H1 (cell line): Measurements from ENCODE around the gene RUNX1. TPM values are rescaled to one million over a fixed set of nuclear protein-coding genes. Genes with fewer than 3 reads are reported as not detected.

ENCODE experiments used
- CTCF ChIA-PET: fragments of 300-600 bp; sonication (Branson Sonifier 250); formaldehyde crosslinking; loops from one replicate; lab custom pipeline; 2021; ENCODE audit not compliant: partially characterized antibody; lab: Charles Lee
- POLR2A ChIA-PET: fragments of 300-600 bp; sonication (Branson Sonifier 250); formaldehyde crosslinking; loops from one replicate; lab custom pipeline; 2021; ENCODE audit warnings: inconsistent platforms; ENCODE audit not compliant: partially characterized antibody; lab: Charles Lee
- DNase-seq, 2 experiments: peaks; one replicate each; pipeline versions ENCODE4 v3.0.0 to v3.0.0-alpha.2; 2010 to 2022; ENCODE audit warnings: low spot score in 2 of 2, low read depth in 1 of 2, mixed read lengths in 1 of 2
- FAIRE-seq: peaks from 2 replicates; lab custom pipeline; 2011; peaks lifted over from hg19 to GRCh38; lab: Jason Lieb, UNC
- H2AFZ ChIP-seq: 2 replicates; pipeline ENCODE4 v1.8.1; 2012; ENCODE audit warnings: low read length, inconsistent platforms
- H2AK5ac ChIP-seq: 2 replicates; pipeline ENCODE4 v1.6.1; 2013; ENCODE audit warnings: low read depth, low read length
- H2BK120ac ChIP-seq: replicated peaks from 2 replicates; pipeline ENCODE3; 2013; ENCODE audit warnings: low read depth, low read length, inconsistent platforms
- H2BK12ac ChIP-seq: 2 replicates; pipeline ENCODE4 v1.6.1; 2013; ENCODE audit warnings: low read depth, low read length
- H2BK15ac ChIP-seq: 2 replicates; pipeline ENCODE4 v1.6.1; 2013; ENCODE audit warnings: low read length
- H2BK20ac ChIP-seq: 2 replicates; pipeline ENCODE4 v1.6.1; 2013; ENCODE audit warnings: low read length
- H2BK5ac ChIP-seq: 2 replicates; pipeline ENCODE4 v1.6.1; 2013; ENCODE audit warnings: low read depth, low read length
- H3K14ac ChIP-seq: 2 replicates; pipeline ENCODE4 v1.6.1; 2013; ENCODE audit warnings: inconsistent platforms; ENCODE audit not compliant: insufficient read length
- H3K18ac ChIP-seq: 2 replicates; pipeline ENCODE4 v1.6.1; 2013; ENCODE audit warnings: low read length; ENCODE audit errors: extremely low read depth
- H3K23ac ChIP-seq: 2 replicates; pipeline ENCODE4 v1.6.1; 2013; ENCODE audit warnings: inconsistent platforms; ENCODE audit not compliant: insufficient read length
- H3K23me2 ChIP-seq: 2 replicates; pipeline ENCODE4 v1.6.1; 2013; ENCODE audit warnings: low read depth, low read length
- H3K27ac ChIP-seq: 2 replicates; pipeline ENCODE4 v1.6.1; 2011; ENCODE audit warnings: low read depth, low read length, inconsistent platforms
- H3K27me3 ChIP-seq, 4 experiments: replicated peaks in 1 of 4; 1 replicate in 1 of 4; 2 replicates in 3 of 4; pipeline versions ENCODE4 v1.6.1 to v1.8.1; 2011 to 2013; ENCODE audit warnings: low read length in 3 of 4, mild to moderate bottlenecking in 3 of 4, inconsistent platforms in 2 of 4, mixed read lengths in 2 of 4, moderate library complexity in 1 of 4; ENCODE audit not compliant: control insufficient read depth in 3 of 4, insufficient read depth in 3 of 4; ENCODE audit errors: extremely low read depth in 1 of 4
- H3K36me3 ChIP-seq, 4 experiments: 2 replicates each; pipeline versions ENCODE4 v1.6.1 to v1.8.1; 2011 to 2013; ENCODE audit warnings: mild to moderate bottlenecking in 4 of 4, low read length in 3 of 4, moderate library complexity in 2 of 4, control low read depth in 1 of 4, inconsistent platforms in 1 of 4; ENCODE audit not compliant: insufficient read depth in 4 of 4, control insufficient read depth in 2 of 4
- H3K4ac ChIP-seq: replicated peaks from 2 replicates; pipeline ENCODE3; 2013; ENCODE audit warnings: low read length, low read depth, mixed read lengths, inconsistent platforms; ENCODE audit not compliant: insufficient read length
- H3K4me1 ChIP-seq, 4 experiments: replicated peaks in 1 of 4; 1 replicate in 1 of 4; 2 replicates in 3 of 4; pipeline versions ENCODE4 v1.6.1 to v1.8.1; 2011 to 2013; ENCODE audit warnings: low read length in 3 of 4, inconsistent platforms in 2 of 4, mixed read lengths in 1 of 4; ENCODE audit not compliant: insufficient read depth in 4 of 4, control insufficient read depth in 3 of 4
- H3K4me2 ChIP-seq, 2 experiments: 2 replicates each; pipeline versions ENCODE4 v1.6.1 to v1.8.1; 2011 to 2013; ENCODE audit warnings: low read depth in 2 of 2, low read length in 2 of 2, control low read depth in 1 of 2, inconsistent platforms in 1 of 2, mild to moderate bottlenecking in 1 of 2; ENCODE audit not compliant: insufficient read depth in 1 of 2
- H3K4me3 ChIP-seq, 4 experiments: fragments of 200-600, 300-600 bp in 1 of 4; sonication (generic), shearing (Covaris generic), sonication (Bioruptor Twin) in 1 of 4; 2 replicates each; pipeline versions ENCODE4 v1.5.1 to v1.8.1; 2011 to 2016; ENCODE audit warnings: low read length in 4 of 4, low read depth in 3 of 4, control low read depth in 2 of 4, inconsistent platforms in 2 of 4, mild to moderate bottlenecking in 2 of 4, mixed read lengths in 1 of 4, moderate library complexity in 1 of 4; ENCODE audit not compliant: insufficient read depth in 2 of 4; ENCODE audit errors: extremely low read depth in 1 of 4
- H3K56ac ChIP-seq: replicated peaks from 2 replicates; pipeline ENCODE3; 2013; ENCODE audit warnings: low read depth, mild to moderate bottlenecking, mixed read lengths, low read length, inconsistent platforms; ENCODE audit not compliant: insufficient read length
- H3K79me1 ChIP-seq: 2 replicates; pipeline ENCODE4 v1.6.1; 2013; ENCODE audit warnings: low read depth, low read length, control low read depth
- H3K79me2 ChIP-seq, 2 experiments: 2 replicates each; pipeline versions ENCODE4 v1.6.1 to v1.8.1; 2012 to 2013; ENCODE audit warnings: low read length in 2 of 2, mild to moderate bottlenecking in 2 of 2, inconsistent platforms in 1 of 2; ENCODE audit not compliant: insufficient read depth in 2 of 2, control insufficient read depth in 1 of 2
- H3K9ac ChIP-seq, 4 experiments: replicated peaks in 1 of 4; 1 replicate in 1 of 4; 2 replicates in 3 of 4; pipeline versions ENCODE4 v1.6.1 to v1.8.1; 2011 to 2013; ENCODE audit warnings: low read depth in 3 of 4, low read length in 3 of 4, control low read depth in 2 of 4, mild to moderate bottlenecking in 2 of 4, moderate library complexity in 2 of 4, inconsistent platforms in 1 of 4; ENCODE audit errors: extremely low read depth in 1 of 4
- H3K9me3 ChIP-seq, 2 experiments: 2 replicates each; pipeline versions ENCODE4 v1.6.1 to v1.8.1; 2012 to 2013; ENCODE audit warnings: mild to moderate bottlenecking in 2 of 2, moderate library complexity in 2 of 2, control low read depth in 1 of 2, inconsistent platforms in 1 of 2, low read depth in 1 of 2, low read length in 1 of 2, mixed read lengths in 1 of 2; ENCODE audit not compliant: insufficient read depth in 2 of 2
- H4K20me1 ChIP-seq, 2 experiments: replicated peaks in 1 of 2; 2 replicates each; pipeline versions ENCODE3 to v1.8.1; 2011 to 2013; ENCODE audit warnings: inconsistent platforms in 2 of 2, low read length in 2 of 2, mild to moderate bottlenecking in 1 of 2; ENCODE audit not compliant: insufficient read depth in 2 of 2, control insufficient read depth in 1 of 2
- H4K5ac ChIP-seq: 2 replicates; pipeline ENCODE4 v1.6.1; 2013; ENCODE audit warnings: low read length, low read depth, mixed read lengths, inconsistent platforms; ENCODE audit not compliant: insufficient read length
- H4K8ac ChIP-seq: 2 replicates; pipeline ENCODE4 v1.8.0; 2013; ENCODE audit warnings: mild to moderate bottlenecking, moderate library complexity, low read length, inconsistent platforms; ENCODE audit not compliant: insufficient read depth; ENCODE audit errors: extremely low read depth
- H4K91ac ChIP-seq: replicated peaks from 2 replicates; pipeline ENCODE3; 2013; ENCODE audit warnings: low read length, mixed read lengths, inconsistent platforms; ENCODE audit not compliant: insufficient read length
- BACH1 ChIP-seq: IDR thresholded peaks from 2 replicates; pipeline ENCODE4 v1.6.1; 2012; ENCODE audit warnings: low read length, improper control_type of control experiment
- WGBS, 2 experiments: shearing (Covaris generic) in 1 of 2; methylation state at CpG; one replicate each; pipeline versions ENCODE4 v1.1.6 to v1.1.7; 2013 to 2015; ENCODE audit warnings: low lambda C conversion rate in 2 of 2, mixed read lengths in 2 of 2, inconsistent platforms in 1 of 2, low coverage in 1 of 2, missing lambda C conversion rate in 1 of 2; ENCODE audit not compliant: insufficient replicate concordance in 2 of 2, insufficient coverage in 1 of 2, insufficient read length in 1 of 2; ENCODE audit errors: extremely low coverage in 1 of 2, missing lambda C conversion rate in 1 of 2; 5-methylcytosine and 5-hydroxymethylcytosine counted together
- polyA plus RNA-seq, 7 experiments: library from polyadenylated mRNA; depleted of rRNA in 3 of 7; stranded (reverse) in 5 of 7; unstranded in 2 of 7; fragments of >200 nt in 5 of 7; fragments of 200-250 nt in 2 of 7; gene quantifications; 1 replicate in 5 of 7; 2 replicates in 1 of 7; 4 replicates in 1 of 7; pipeline versions ENCODE4 v1.2.1 to v1.2.3, GENCODE V29; 2011 to 2013; ENCODE audit warnings: missing spikeins in 2 of 7, mixed read lengths in 2 of 7
- total RNA-seq: library from RNA; stranded (reverse); fragmentation: NEBNext Ultra II Directional; extraction: Animal tissue kit (Norgen Biotek cat#: 25700); gene quantifications from 2 replicates; pipeline ENCODE4 v1.2.1, GENCODE V29; 2021

Gene RUNX1
- total and polyA plus RNA-seq, 2 of the 8 experiments (the other 6 are each of a cell fraction or from before 2014, with no cell fraction given): 0.20 to 0.60 TPM

- H3K9me3 ChIP-seq: no peaks in the 10 kb centered on the region
- H3K27me3 ChIP-seq: peaks cover 0 to 5% (median 3%) of the 10 kb centered on the region in 4 experiments; a peak in 4 of 7 replicates
- H3K9ac ChIP-seq: no peak overlapping the region
- no peak overlapping the region for H3K14ac ChIP-seq
- FAIRE-seq (no peak), DNase-seq (no peak)
- H3K4ac ChIP-seq: no peak overlapping the region
- H3K23me2 ChIP-seq: no peaks in the 10 kb centered on the region; the same call in 1 of the 2 replicates
- 68% methylated on average over 2 of the region's 2 CpGs; no CpG with 5 or more reads in 1 of the 2 experiments for WGBS, 2 experiments
- no peak overlapping the region for H2BK15ac ChIP-seq
- H2BK120ac ChIP-seq: no peak overlapping the region
- no peaks in the 10 kb centered on the region for H4K20me1 ChIP-seq
- H2AFZ ChIP-seq: no peak overlapping the region
- H4K5ac ChIP-seq: no peak overlapping the region
- CTCF ChIA-PET: no interaction called here
- H2BK5ac ChIP-seq: no peak overlapping the region
- no peak overlapping the region for H2BK12ac ChIP-seq
- H3K4me1 ChIP-seq: no peaks in the 10 kb centered on the region
- H3K79me2 ChIP-seq: no peaks in the 10 kb centered on the region
- POLR2A ChIA-PET: no interaction called here
- no peak overlapping the region for H2AK5ac ChIP-seq
- H3K79me1 ChIP-seq: no peaks in the 10 kb centered on the region
- H3K36me3 ChIP-seq: no peaks in the 10 kb centered on the region
- TF ChIP-seq BACH1: no peak
- H3K23ac ChIP-seq: no peak overlapping the region
- H3K4me3 ChIP-seq: no peak overlapping the region
- no peak overlapping the region for H3K56ac ChIP-seq
- H4K8ac ChIP-seq: no peak overlapping the region
- no peak overlapping the region for H3K27ac ChIP-seq
- no peak overlapping the region for H3K18ac ChIP-seq
- H2BK20ac ChIP-seq: no peak overlapping the region
- no peak overlapping the region for H3K4me2 ChIP-seq
- no peak overlapping the region for H4K91ac ChIP-seq
These were observed 151.3 kb downstream of the RUNX1 start for GRCh38 chr21:34897828-34898227.
